ENCODE measurements around the gene CEL. TPM values are rescaled to one million over a fixed set of nuclear protein-coding genes. Genes with fewer than 3 reads are reported as not detected.
"Not testable (repeated sequence)": the region's sequence is repeated elsewhere in the genome, so short reads cannot be mapped to it uniquely, and the experiment has no call there.

CEL gene
- total RNA-seq, 2 experiments from 2014 or later = 0.16 to 0.39 TPM

GRCh38 chr9:133067006-133067405 lies 5.2 kb downstream of the CEL start:
- H3K9me3 ChIP-seq (ENCODE audit: control insufficient read depth in 1 of 2, insufficient read depth in 1 of 2, low read length in 2 of 2) = no peaks in the 10 kb centered on the region
- no peaks in the 10 kb centered on the region for H3K4me1 Mint-ChIP-seq (ENCODE audit: low read depth)
- no peaks in the 10 kb centered on the region for H3K4me1 ChIP-seq (ENCODE audit: insufficient read depth, low read length)
- CTCF ChIA-PET = no interaction called here
- ATAC-seq (ENCODE audit: poor library complexity) = no peak
- no peak overlapping the region for H3K27ac ChIP-seq (ENCODE audit: low read depth in 1 of 2, low read length in 2 of 2)
- no peaks in the 10 kb centered on the region for H3K36me3 ChIP-seq (ENCODE audit: insufficient read depth, low read length)
- no peaks in the 10 kb centered on the region for H3K36me3 Mint-ChIP-seq (ENCODE audit: low read depth)
- no peaks in the 10 kb centered on the region for H3K27me3 ChIP-seq (ENCODE audit: control insufficient read depth in 1 of 2, insufficient read depth in 2 of 2, low read length in 2 of 2)
- DNase-seq = no peak
- no peak overlapping the region for H3K27ac Mint-ChIP-seq
- TF ChIP-seq CTCF (IDR thresholded peaks at IDR 0.05) = no peak
- POLR2A ChIA-PET = no interaction called here
- no peaks in the 10 kb centered on the region for H3K9me3 Mint-ChIP-seq
- no peak overlapping the region for H3K4me3 Mint-ChIP-seq
- H3K4me3 ChIP-seq (ENCODE audit: low read length) = no peak overlapping the region
- intact Hi-C loops (cut with DNase I, micrococcal nuclease) = no loop called here
- H3K27me3 Mint-ChIP-seq = no peaks in the 10 kb centered on the region

- H3K4me1 ChIP-seq (ENCODE audit: insufficient read depth, low read length) = no peaks in the 10 kb centered on the region
- H3K36me3 ChIP-seq (ENCODE audit: insufficient read depth, low read length) = no peaks in the 10 kb centered on the region
- TF ChIP-seq CTCF (IDR thresholded peaks at IDR 0.05) = no peak
- no peaks in the 10 kb centered on the region for H3K4me1 Mint-ChIP-seq (ENCODE audit: low read depth)
- ChIA-PET POLR2A (no interaction called here), CTCF (no interaction called here)
- H3K27ac Mint-ChIP-seq = no peak overlapping the region
- no peaks in the 10 kb centered on the region for H3K27me3 Mint-ChIP-seq
- H3K4me3 ChIP-seq (ENCODE audit: low read length) = no peak overlapping the region
- no peaks in the 10 kb centered on the region for H3K9me3 ChIP-seq (ENCODE audit: control insufficient read depth in 1 of 2, insufficient read depth in 1 of 2, low read length in 2 of 2)
- ATAC-seq (ENCODE audit: poor library complexity) (no peak), DNase-seq (no peak)
- intact Hi-C loops (cut with DNase I, micrococcal nuclease) = loop anchor here in 1 of 2 experiments (2.0 kb wide), 1 partner anchor 19 kb away; no protein-coding TSS in a partner anchor
- no peak overlapping the region for H3K4me3 Mint-ChIP-seq
- no peaks in the 10 kb centered on the region for H3K36me3 Mint-ChIP-seq (ENCODE audit: low read depth)
- H3K27me3 ChIP-seq (ENCODE audit: control insufficient read depth in 1 of 2, insufficient read depth in 2 of 2, low read length in 2 of 2) = no peaks in the 10 kb centered on the region
- no peaks in the 10 kb centered on the region for H3K9me3 Mint-ChIP-seq
- no peak overlapping the region for H3K27ac ChIP-seq (ENCODE audit: low read depth in 1 of 2, low read length in 2 of 2)
Observed at GRCh38 chr9:133067813-133068212, 6.0 kb downstream of the CEL start.

GRCh38 chr9:133068431-133068830 lies 6.7 kb downstream of the CEL start:
- ATAC-seq (ENCODE audit: poor library complexity); H3K4me1 ChIP-seq (ENCODE audit: insufficient read depth, low read length); H3K9me3 ChIP-seq (ENCODE audit: control insufficient read depth in 1 of 2, insufficient read depth in 1 of 2, low read length in 2 of 2); H3K4me1 Mint-ChIP-seq (ENCODE audit: low read depth); H3K27me3 Mint-ChIP-seq; H3K4me3 Mint-ChIP-seq; H3K9me3 Mint-ChIP-seq; POLR2A ChIA-PET; DNase-seq; H3K27me3 ChIP-seq (ENCODE audit: control insufficient read depth in 1 of 2, insufficient read depth in 2 of 2, low read length in 2 of 2); H3K36me3 Mint-ChIP-seq (ENCODE audit: low read depth); H3K27ac ChIP-seq (ENCODE audit: low read depth in 1 of 2, low read length in 2 of 2); H3K4me3 ChIP-seq (ENCODE audit: low read length); CTCF ChIA-PET; H3K27ac Mint-ChIP-seq; H3K36me3 ChIP-seq (ENCODE audit: insufficient read depth, low read length): not testable (repeated sequence)
- intact Hi-C loops (cut with DNase I, micrococcal nuclease) = loop anchor here in 1 of 2 experiments (2.0 kb wide), 1 partner anchor 18 kb away; no protein-coding TSS in a partner anchor

- POLR2A ChIA-PET, CTCF ChIA-PET, H3K27ac Mint-ChIP-seq: not testable (repeated sequence)
Observed at GRCh38 chr9:133070500-133070961, 8.8 kb downstream of the CEL start.

GRCh38 chr9:133070985-133071384 lies 9.2 kb downstream of the CEL start:
- H3K4me3 ChIP-seq (ENCODE audit: low read length); H3K27me3 ChIP-seq (ENCODE audit: control insufficient read depth in 1 of 2, insufficient read depth in 2 of 2, low read length in 2 of 2); H3K27me3 Mint-ChIP-seq; H3K9me3 ChIP-seq (ENCODE audit: control insufficient read depth in 1 of 2, insufficient read depth in 1 of 2, low read length in 2 of 2); ATAC-seq (ENCODE audit: poor library complexity); intact Hi-C loops (cut with DNase I, micrococcal nuclease); H3K36me3 ChIP-seq (ENCODE audit: insufficient read depth, low read length); DNase-seq; H3K4me1 Mint-ChIP-seq (ENCODE audit: low read depth); H3K4me1 ChIP-seq (ENCODE audit: insufficient read depth, low read length); CTCF ChIA-PET; H3K9me3 Mint-ChIP-seq; H3K4me3 Mint-ChIP-seq; POLR2A ChIA-PET; H3K36me3 Mint-ChIP-seq (ENCODE audit: low read depth); H3K27ac ChIP-seq (ENCODE audit: low read depth in 1 of 2, low read length in 2 of 2); H3K27ac Mint-ChIP-seq: not testable (repeated sequence)

More at GRCh38 chr9:133070500-133070961, 8.8 kb downstream of the CEL start:
- H3K27me3 ChIP-seq (ENCODE audit: control insufficient read depth in 1 of 2, insufficient read depth in 2 of 2, low read length in 2 of 2); DNase-seq; H3K36me3 Mint-ChIP-seq (ENCODE audit: low read depth); intact Hi-C loops (cut with DNase I, micrococcal nuclease); H3K4me1 ChIP-seq (ENCODE audit: insufficient read depth, low read length); H3K4me1 Mint-ChIP-seq (ENCODE audit: low read depth); H3K27me3 Mint-ChIP-seq; H3K4me3 Mint-ChIP-seq; H3K27ac ChIP-seq (ENCODE audit: low read depth in 1 of 2, low read length in 2 of 2); H3K36me3 ChIP-seq (ENCODE audit: insufficient read depth, low read length); ATAC-seq (ENCODE audit: poor library complexity); H3K9me3 Mint-ChIP-seq; H3K9me3 ChIP-seq (ENCODE audit: control insufficient read depth in 1 of 2, insufficient read depth in 1 of 2, low read length in 2 of 2); H3K4me3 ChIP-seq (ENCODE audit: low read length): not testable (repeated sequence)

Data from CD4-positive, alpha-beta T cell (primary cell).